NAMALWA (cell line): ENCODE data around the gene DLG2.
"Not testable (repeated sequence)": the region's sequence is repeated elsewhere in the genome, so short reads cannot be mapped to it uniquely, and the experiment has no call there.

Experiments used
- DNase-seq: peaks from one replicate; pipeline ENCODE4 v3.0.0-alpha.2; 2015; ENCODE audit warnings: low spot score

The DLG2 gene

DNA sequence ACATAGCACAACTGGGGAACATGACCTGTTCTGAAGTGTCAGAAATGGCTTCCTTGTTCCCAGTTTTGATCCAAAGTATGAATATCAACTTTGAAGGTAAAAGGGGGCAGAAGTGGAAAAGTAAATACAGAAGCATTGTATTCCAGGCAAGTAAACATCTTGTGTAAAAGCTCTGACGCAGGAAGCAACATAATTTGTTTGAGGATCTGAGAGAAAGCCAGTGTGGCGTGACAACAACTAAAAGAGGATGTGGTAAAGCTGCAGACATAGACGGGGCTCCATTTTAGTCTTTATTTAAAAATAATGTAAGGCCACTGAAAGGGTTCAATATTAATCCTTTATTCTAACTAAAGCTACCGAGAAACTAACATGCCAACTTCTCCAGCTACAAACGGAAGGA, 310.2 kb downstream of the DLG2 start:
- peak; percentile 86 for DNase-seq

GRCh38 chr11:85313741-85314140, 313.4 kb downstream of the DLG2 start:
- no peak for DNase-seq

GRCh38 chr11:85310479-85310878, 316.7 kb downstream of the DLG2 start:
- peak; percentile 28 for DNase-seq

- DNase-seq: no peak
These were observed 319.8 kb downstream of the DLG2 start for GRCh38 chr11:85307366-85307765.

GRCh38 chr11:85301895-85302678, 325.1 kb downstream of the DLG2 start:
- no peak for DNase-seq

- DNase-seq: no peak
These were observed 327.7 kb downstream of the DLG2 start for GRCh38 chr11:85299258-85299942.

DNA sequence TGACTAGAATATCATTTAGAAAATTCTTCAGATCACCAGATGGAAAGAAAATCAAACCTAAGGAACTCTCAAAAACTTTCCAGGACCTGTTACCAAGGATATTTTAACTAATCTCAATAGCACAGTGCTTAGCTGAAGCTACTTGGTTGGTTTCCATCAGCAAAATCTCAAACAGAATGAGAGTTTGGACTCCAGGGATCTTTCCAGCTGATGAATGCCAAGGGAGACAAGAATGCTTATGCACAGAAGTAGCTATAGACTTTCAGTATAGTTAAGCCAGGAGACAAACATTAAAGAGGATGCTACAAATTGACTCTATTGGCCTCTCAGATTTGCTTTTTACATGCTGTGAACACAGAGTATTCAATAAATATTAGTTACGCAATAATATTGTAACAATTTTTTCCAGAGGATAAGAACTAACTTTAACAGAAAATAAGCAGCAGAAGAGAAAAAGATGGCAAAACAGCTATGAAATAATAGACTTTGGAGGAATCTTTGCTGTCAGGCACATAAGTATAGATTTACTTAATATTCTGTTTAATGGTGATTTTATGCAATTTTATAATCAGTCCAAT, 331.4 kb downstream of the DLG2 start:
- no peak for DNase-seq

- peak; percentile 13 for DNase-seq
These were observed 345.6 kb downstream of the DLG2 start for GRCh38 chr11:85281550-85281949.

- DNase-seq: no peak
These were observed 347.9 kb downstream of the DLG2 start for GRCh38 chr11:85279267-85279666.

GRCh38 chr11:85277693-85278092, 349.5 kb downstream of the DLG2 start:
- DNase-seq: no peak

GRCh38 chr11:85276332-85276731, 350.8 kb downstream of the DLG2 start:
- DNase-seq: no peak

DNA sequence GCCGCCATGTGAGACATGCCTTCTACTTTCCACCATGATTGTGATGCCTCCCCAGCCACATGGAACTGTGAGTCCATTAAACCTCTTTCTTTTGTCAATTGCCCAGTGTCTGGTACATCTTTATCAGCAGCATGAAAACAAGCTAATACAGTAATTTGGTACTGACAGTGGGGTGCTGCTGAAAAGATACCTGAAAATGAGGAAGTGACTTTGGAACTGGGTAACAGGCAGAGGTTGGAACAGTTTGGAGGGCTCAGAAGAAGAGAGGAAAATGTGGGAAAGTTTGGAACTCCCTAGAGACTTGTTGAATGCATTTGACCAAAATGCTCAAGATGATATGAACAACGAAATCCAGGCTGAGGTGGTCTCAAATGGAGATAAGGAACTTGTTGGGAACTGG, 356.8 kb downstream of the DLG2 start:
- not testable (repeated sequence) for DNase-seq

DNA sequence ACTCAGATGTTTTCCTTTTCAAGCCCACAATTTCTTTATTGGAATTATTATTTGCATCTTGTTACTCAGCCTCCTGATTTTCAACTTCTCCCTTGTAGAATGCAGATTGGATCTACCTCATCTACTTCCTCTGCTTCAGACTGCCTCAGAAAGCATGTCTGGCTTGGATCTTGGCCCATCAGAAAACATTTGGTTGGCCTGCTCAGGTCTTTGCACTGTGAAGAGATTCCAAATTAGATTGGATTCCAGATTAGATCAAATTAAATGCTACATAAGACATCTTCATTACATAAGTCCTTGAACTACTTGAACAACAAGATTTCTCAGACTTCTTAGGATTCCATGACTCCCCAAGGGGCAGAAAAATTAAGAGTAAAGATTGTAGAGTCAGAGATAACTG, 358.0 kb downstream of the DLG2 start:
- no peak for DNase-seq

DNA sequence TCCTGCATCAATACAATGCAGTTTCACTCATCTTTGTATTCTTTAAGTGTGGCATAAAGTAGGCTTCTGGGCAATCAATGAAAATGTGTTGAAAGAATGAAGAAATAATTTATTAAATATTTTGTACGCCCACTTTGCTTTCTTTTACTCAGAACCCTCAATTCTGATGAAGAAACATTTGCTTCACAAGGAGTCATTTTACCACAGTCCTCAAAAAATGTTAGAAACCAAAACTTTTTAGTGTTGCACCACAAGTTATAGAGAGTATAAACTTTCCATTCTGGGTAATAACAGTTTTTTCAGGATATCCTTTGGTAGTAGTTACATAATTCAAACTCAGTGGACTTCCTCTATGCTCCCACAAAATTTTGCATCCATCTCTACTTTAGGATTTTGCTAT, 360.5 kb downstream of the DLG2 start:
- DNase-seq: no peak

GRCh38 chr11:85263328-85263727, 363.8 kb downstream of the DLG2 start:
- DNase-seq: no peak

GRCh38 chr11:85257837-85258236, 369.3 kb downstream of the DLG2 start:
- no peak for DNase-seq

GRCh38 chr11:85256433-85256832, 370.7 kb downstream of the DLG2 start:
- no peak for DNase-seq

DNA sequence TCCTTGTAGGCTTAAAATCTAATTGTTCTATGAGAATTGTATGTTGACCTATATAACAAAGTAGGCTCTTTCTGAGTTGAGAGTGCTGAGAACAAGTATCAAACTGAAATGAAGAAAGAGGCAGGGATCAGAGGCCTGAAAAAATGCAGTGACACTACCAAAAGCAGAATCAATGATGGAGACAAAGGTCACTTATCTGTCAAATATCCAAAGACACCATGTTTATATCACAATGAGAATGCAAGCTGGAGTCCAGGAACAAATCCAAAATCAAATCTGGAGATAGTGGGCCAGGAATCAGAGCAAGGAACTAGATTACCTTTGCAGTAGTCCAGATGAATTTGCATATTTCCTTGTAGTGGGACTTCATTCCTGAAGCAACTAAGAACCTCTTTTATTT, 377.7 kb downstream of the DLG2 start:
- DNase-seq: no peak

DNA sequence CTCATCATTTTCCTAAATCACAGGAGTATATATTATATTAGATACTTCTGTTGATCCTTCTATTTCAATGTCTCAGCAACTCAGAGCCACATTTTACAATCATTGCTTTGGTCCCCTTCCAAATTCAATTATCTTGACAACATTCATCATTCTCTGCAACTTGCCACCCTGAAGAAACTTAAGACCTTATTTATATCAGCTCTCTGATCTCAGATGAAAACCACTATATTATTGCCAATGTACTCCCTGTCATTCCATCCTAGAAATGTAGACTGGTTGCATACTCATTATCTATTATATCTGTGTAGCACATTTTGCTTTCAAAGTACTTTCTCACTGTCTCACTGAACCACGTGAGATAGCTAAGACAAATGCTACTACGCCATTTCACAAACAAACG, 379.3 kb downstream of the DLG2 start:
- no peak for DNase-seq

DNA sequence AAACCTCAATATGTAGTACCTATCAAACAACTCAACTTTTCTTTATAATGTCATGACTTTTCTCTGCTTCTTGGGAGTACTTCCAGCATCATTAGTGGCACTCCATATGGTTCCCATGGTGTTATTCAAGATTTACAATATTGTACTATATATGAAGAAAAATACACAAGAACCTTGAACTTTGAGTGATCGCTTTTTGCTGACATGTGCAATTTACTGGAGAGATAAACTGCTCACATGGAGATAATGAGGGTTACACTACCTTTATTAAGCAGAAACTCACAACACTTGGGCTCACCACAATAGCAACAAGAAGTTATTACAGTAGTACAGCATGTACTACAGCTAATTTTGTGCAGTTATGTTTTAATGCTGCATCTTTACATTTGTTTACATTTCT, 388.2 kb downstream of the DLG2 start:
- DNase-seq: no peak

DNA sequence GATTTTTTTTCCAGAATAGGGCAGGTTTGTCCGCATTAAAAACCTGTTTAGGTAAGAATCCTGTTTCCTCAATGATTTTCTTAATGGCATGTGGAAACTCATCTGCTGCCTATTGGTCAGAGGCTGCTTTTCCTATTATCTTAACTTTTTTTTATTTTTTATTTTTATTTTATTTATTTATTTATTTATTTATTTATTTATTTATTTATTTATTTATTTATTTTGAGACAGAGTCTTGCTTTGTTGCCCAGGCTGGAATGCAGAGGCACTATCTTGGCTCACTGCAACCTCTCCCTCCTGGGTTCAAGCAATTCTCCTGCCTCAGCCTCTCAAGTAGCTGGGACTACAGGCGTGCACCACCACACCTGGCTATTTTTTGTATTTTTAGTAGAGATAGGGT, 389.1 kb downstream of the DLG2 start:
- not testable (repeated sequence) for DNase-seq

DNA sequence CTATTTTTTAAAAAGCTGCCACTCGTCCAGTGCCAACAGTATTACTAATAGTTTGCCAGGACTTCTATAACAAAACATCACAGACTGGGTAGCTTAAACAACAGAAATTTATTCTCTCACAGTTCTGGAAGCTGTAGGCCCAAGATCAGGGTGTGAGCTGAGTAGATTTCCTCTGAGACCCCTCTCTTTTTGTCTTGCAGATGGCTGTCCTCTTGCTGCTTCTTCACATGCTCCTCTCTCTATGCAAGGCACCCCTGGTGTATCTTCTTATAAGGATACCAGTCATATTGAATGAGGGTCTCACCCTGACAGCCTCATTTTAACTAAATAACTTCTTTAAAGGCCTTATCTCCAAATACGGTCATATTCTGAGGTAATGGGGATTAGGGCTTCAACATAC, 390.9 kb downstream of the DLG2 start:
- no peak for DNase-seq

DNA sequence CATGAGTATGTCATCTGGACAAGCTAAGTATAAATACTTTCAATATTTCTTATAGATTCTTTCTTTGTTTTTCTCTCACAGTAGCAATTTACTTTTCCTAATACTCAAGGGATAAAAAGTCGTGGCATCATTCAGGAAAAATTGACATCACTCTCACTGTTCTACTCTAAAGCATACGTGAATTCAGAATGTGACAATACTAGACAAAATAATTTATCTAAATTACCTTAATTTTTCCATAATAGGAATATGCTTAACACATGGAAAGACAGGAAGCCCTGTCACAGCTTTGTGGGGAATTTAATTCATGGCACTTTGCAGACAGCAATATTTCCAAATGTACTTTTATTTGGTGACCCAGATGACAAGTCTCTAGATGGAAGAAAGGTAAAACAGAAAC, 394.6 kb downstream of the DLG2 start:
- no peak for DNase-seq
